Measurements from ENCODE around the gene ANO2.

The ANO2 gene

DNA sequence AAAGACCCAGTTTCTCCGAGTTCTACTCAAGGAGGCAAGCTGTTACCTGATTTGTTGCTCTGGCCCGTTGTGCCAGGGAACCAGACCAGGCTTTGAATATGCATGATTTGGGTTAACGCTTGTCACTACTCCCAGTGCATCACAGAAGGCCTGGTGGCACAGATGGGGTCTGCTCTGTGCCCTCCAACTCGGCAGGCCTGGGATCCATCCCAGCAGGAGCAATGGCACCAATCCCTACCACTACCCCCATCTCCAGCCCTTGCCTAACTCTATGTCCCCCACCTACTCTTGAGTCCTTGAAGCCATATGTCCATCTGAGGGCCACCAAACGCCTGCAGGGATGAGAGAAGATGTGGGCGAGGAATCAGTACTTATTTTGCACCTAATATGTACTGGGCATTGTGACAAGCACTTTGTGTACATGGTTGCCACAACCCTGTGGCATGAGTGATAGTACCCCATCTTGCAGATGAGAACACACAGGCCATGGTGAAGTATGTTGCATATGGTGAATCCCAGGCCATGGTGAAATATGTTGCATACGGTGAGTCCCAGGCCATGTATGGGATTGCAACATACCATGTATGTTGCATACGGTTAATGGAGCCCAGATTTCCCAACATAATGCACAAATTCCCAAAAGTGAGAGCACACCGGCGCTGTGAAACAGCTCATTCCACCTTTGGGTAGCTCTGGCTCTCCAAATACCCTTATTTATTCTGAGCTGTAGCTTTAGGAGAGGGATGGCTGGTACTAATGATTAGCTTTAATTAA lies 410.4 kb downstream of the ANO2 start:
- no peak for DNase-seq

DNA sequence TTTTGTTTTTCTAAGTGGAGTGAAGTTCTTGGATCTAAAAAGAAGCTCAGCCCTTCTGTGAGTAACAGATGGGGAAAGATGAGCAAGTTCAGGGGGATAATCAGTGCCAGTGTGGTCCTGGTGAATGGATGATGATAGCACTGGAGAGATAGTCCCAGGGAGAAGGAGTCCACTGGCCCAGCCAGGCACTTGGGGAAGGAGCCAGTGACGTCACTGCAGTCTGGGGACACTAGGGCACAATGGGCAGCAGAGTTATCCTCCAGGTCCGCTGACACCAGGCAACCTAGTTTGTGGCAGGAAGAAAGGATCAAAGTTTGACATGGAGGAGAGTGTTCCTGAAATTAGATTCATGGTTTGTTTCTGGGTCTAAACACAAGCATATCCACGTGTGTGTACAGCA lies 411.7 kb downstream of the ANO2 start:
- DNase-seq, result no peak

DNA sequence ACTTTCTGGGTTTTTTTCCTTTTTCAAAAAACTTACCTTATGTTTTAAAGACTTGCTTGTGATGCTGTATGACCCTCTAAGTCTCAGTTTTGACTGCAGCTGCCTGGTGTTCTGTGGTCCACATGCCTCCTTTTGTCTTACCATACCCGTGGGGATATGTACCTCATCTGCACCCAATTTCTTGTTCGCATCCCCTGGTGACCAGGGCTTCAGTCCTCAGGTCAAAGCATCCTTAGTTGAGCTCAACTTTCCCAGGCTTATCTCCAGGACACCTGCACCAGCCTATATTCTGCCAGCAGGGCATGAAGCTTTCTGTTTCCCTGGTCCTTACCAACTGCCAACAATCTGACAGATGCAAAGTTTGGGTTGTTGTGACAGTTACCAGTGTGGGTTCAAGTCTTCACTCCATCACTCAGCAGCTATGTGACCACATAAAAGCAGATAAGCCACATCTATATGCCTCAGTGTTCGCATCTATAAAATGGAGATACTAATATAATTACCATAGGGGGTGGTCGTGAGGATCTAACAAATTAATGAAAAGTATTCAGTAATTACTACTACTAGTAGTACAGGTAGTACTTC lies 419.2 kb downstream of the ANO2 start:
- DNase-seq, result no peak

DNA sequence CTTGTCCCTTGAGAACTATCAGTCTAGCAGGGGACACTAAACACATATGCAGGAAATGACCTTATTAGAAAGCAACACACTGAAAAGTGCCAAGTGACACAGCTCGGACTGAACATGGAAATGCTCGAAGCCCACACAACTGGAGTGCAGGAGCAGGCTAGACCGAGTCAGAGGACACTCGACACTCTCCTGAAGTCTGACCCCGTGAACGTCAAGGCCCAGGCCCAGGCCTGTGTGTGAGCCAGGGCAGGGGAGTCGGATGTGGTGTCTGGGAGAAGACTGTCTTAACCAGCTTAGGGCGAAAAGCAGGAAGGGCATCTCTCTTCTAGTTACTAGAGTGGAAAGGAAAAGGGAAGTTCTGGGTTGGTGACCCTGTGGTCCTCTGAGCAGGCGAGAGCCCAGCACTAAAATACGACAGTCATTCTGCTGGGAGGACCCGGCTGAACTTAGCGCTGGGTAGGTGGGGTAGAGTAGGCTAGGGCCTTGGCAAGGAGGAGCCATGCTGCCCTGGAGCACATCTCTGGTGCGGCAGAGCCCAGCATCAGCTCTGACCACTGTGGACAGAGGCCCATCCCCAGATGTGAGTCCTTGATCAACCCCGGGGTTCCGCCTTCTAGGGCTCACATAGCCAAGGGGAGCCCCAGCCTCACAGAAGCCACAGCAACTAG lies 420.2 kb downstream of the ANO2 start:
- no peak for DNase-seq

DNA sequence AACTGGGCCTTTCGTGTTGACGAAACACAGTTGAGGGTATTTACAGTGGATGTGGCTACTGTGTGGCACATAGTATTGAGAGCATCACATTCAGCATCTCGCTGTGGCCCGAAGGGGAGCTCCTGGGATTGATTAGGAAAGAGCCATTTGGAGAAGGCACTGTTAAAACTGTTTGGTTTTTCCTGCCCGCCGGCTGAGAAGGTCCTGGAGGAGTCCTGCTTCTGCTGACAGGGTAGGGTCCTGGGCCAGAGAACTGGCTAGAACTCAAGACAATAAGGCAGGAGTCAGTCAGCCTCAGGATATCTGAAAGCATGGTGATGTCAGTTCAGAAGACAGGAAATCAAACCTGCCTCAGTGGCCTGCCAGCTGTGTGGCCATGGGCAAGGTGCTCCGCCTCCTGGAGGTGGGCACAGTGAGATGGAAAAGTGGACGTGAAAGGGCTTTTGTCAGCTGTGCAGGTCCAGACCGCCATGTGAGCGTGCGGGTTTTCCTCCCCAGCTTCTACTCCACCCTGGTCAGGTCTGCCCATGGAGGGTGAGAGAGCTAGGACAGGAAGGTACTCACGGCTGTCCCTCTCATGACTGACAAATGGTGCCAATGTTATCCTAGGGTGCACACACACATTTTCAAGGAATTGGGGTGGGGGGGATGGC lies 420.8 kb downstream of the ANO2 start:
- no peak for DNase-seq

DNA sequence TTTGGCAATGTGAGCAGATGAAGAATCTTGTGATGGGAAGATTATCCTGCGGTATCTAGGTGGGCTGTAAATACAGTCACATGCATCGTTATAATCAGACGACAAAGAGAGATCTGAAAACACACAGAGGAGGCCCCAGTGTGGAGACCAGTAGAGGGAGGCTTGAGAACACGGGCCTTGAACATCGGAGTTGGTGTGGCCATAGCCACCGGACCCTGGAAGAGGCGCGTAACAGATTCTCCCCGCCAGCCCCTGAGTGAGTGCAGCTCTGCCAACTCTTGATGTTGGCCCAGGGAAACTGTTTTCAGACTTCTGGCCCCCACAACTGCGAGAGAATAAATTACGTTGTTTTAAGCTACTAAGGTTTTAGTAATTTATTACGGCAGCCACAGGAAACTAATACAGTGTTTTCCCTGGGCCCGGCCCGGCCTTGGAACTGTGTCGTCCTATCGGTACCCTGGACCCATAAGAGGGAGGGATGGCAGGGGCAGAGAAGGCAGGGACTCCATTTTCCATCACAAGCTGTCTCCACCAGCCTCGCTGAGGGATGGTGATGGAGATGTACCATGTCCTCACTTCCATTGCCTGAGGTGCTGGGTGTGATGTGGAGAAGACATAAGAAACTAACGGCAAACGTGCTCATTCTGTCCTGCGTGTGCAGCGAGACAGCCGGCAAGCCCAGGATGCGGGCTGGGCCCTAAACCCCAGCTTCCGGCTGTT lies 421.5 kb downstream of the ANO2 start:
- no peak for DNase-seq

DNA sequence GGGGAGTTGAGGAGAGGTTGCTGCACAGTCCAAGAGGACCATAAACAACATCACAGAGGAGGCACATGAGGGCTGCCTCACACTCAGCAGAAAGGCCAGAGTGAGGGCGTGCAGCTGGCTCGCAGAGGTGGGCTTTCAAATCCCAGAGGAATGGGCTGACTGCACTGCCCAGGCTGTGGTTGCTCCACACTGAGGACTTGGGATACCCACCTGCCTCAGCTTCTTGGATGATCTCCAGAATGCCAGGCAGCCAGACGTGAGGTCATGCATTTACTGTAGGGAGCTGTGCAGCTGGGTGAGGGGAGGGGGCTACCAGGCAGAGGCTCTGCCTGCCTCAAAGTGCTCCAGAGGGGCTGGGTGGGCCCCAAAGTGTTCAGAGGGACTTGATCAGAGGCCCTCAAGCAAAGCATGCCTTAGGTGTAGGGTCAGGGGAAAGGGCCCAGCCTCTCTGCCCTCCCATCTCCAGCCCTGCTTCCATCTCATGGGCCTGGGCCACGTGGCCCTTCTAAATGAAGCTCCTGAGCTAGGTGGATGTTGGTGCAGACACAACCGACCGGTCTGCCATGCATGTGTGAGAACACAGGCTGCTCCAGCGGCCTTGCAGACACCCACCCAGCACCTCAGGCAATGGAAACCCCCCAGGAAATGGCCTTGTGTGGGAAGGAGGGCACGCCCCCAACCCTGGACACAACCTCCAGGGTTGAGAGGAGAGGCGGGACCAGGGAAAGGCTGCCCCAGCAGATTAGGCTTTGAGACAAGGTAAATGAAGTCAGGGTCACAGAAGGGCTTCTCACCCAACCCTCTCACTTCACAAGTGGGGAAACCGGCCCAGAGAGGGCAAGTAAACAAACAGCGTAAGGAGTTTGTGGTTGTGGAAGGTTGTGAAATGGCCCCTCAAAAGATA lies 422.4 kb downstream of the ANO2 start:
- no peak for DNase-seq

DNA sequence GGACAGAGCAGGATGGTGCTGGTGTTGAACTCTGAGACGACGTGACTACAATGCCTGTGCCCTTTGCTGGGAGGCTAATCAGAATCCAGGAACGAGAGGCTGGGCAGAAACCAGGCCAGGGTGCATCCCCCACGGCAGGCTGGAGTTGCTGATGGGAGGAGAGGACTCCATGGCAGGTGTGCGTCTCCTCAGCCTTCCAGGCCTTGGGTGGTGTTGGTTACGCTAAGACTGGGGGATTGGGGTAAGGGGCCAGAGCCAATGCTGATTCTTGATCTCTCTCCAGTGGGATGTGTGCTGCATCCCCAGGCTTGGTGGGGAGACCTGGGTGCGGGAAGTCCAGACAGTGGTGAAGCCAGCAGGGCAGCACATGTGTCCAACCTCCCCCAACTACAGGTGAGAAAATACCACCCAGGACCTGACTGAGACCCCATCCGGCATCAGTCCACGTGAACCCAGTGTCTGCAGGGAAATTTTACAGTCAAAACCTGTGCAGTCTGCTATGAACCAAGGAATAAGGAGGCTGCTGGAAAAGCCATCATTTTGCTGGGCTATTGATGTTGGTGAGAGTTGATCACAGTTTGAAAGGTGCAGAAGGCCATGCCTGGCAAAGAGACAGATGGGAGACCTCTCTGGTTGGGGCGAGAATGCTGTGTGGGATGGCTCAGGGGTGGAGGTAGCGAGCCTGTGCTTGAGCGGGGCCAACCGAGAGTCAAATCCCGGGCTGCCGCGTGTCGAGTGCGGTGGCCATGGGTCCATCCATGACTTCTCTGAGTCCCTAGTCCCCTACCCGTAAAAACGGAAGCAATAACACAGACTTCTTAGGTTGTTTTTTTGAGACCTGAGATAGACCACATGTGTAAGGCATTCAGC lies 423.4 kb downstream of the ANO2 start:
- no peak for DNase-seq

DNA sequence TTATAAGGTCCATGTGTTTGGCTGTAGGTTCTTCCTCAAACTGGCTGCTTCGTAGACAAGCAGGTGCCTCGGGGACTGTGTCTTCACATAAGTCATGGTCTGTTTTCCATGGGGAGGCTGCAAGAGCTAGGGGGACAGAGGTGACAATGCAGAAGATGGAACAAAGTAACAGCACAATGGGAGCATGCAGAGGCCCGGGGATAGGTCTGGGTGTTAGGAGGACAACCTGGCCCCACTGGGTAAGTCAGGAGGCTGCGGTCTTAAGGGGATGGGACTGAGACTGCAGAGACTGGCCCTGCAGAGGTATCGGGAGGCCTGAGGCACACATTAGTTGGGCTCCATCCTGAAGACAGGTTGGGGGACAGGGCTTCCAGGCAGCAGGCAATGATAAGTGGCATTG lies 424.2 kb downstream of the ANO2 start:
- DNase-seq, result no peak

DNA sequence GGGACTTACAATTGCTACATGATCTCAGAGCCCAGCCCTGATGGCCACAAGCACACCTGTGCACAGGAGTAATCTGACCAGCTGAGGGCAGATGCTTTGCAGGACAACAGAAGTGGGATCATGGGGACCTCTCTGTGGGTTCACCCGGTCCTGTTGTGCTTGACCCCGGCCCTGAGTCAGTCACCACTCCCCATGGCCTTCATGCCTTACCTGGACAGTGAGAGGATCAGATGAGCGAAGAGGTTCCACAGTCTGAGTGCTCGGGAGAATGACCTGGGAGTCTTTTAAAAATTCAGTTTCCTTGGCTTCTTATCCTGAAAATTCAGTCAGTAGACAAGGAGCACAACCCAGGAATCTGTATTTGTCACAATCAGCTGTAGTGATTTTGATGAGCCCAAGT lies 425.0 kb downstream of the ANO2 start:
- no peak for DNase-seq

DNA sequence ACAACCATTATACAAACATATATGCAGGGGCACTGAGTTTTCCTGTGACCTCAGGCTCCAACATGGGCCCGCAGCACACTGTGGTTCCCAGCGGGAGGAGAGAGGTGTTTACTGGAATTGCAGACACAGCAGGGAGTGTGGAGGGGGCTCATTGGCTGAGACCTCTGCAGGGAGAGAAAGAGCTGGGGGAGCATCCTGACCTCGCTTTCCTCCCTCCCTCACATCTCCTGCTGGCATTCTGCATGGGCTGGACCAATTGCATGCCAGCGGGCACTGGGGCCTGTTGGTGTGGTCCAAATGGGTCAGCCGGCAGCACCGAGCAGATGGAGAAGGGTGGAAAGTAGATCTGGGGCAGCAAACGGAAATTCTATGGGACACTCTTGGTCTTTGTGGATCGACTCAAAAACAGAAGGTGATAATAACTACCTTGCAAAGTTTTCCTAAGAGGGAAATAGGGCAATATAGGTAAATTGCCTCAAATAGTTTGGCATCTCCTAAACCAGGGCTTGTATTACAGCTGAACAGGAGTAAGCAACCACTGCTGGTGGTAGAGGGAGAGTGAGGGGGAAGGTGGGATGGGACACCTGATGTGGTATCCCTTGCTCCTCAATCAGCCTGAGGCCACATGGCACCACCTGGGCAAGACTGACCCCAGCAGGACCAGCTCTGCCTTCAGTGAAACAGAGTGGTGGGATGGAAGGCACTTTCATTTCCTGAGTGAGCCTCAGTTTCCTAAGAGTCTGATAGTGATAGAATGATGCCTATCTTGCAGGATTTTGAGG lies 426.3 kb downstream of the ANO2 start:
- DNase-seq, result no peak

DNA sequence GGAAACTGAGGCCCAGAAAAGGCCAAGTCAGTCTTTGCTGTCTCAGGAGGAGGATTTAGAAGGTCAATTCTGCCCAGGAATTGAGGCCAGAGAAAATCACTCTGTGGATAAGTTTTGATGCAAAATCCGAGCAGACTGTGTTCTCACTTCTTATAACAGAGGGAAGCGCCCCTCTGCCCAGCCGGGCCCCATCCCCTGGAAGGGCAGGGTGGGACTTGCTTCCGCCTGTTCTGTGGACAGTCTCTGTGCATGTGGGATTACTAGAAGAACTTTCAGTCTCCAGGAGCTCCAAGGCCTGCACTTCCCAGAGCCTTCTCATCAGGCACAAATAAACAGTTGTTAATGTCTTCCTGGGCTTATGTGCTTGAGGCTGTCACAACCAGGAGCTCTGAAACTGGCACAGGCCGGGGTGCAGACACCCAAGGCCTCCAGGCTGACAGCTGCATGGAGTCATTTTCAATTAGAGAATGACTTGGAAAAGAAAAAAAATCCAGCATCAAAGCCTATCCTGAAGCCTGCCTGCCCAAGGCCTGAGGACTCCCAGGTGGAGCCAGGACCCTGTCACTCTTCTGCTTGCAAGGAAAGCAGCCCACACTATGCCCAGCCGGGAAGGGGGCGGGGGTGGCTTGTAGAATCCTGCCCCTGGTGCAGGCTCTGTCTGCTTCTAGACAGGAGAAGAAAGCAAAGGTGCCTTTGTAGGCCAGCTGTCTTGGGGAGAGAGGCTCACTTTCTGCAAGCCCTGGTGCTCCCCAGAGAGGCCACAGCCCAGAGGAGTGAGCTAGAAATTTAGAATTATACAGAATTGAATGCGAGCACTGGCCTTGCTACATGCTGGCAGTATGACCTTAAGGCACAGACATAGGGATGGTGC lies 428.5 kb downstream of the ANO2 start:
- DNase-seq, result no peak

DNA sequence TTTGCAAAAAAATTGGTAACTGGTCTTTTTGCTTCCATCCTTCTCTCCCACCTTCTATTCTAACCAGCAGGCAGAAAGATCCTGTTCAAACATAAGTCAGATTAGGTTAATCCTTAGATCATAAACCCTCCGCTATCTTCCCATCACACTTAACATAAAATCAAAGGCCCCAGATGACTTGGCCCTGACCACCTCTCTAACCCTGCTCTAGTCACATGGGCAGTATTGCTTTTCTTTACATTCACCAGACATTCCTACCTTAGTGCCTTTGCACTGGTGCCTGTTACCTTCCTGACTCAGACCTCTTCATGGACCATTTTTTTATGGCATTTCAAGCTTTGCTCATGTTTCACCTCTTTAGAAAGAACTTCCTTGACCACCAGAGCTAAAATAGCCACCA lies 429.6 kb downstream of the ANO2 start:
- DNase-seq, result no peak

DNA sequence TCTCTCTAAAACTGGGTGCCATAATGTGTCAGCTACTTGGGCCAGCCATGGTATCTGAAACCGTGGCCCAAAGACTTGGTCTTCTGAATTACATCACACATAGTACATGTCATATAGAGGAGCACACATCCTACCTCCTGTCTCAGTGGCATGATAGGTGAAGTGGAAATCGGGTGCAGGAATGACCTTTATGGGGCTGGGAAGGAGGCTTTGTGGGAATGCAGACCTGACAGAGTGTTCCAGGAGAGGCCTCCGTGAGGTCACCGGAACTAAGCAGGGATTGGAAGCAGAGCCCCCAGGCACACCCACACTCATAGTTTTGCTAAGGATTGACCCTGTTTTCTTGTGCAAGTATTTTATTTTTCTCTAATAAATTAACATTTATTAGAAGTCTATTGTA lies 430.5 kb downstream of the ANO2 start:
- DNase-seq, result no peak

DNA sequence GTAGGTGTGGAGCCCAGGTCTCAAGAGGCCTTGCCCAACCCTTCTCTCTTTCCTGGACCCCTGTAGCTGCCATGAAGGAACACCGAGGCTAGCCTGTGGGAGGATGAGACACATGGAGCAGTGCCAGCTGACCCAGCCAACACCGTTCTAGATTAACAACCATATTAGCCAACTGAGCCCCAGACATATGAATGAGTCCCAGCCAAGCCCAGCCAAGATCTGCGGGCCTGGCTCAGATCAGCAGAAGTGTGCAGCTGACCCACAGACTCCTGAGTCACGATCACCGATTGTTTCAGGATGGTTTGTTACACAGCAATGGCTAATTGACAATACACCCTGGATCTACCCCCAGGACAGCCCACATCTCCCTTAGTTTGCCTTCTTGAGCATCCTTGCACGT lies 431.0 kb downstream of the ANO2 start:
- DNase-seq, result no peak

DNA sequence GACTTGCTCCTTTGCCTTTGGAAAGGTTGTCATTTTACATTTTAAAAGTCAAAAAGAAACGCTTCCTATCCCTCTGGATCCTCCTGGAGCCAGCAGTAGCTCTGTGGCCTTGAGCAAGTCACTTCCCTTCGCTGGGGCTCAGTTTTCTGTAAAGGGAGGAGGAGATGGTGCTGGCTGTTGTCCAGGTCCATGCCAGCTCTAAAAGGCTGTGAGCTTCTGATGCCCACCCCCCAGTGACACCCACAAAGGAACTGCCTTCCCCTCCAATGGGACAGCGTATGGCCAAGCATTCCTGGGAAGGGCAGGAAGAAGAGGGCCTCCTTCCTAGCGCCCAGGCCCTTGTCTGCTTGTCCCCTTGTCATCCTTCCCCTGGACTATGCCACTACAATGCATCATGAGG lies 431.7 kb downstream of the ANO2 start:
- DNase-seq, result no peak
